GM23338 (cell line): ENCODE results near the gene PLS3. TPM values are rescaled to one million over a fixed set of nuclear protein-coding genes. Genes with fewer than 3 reads are reported as not detected.

Experiments
- ATAC-seq: fragments of 200-7000 bp; cut with Tn5 transposase; 3 replicates; pipeline ENCODE4 v1.9.1; 2020
- DNase-seq: peaks from one replicate; pipeline ENCODE4 v3.0.0-alpha.2; 2015; ENCODE audit warnings: low spot score
- H2AFZ ChIP-seq: fragments of 200-600 bp; sonication (generic); 2 replicates; pipeline ENCODE4 v1.8.0; 2016; ENCODE audit warnings: antibody characterized with exemption, mild to moderate bottlenecking, moderate library complexity
- H3F3A ChIP-seq: fragments of 200-600 bp; sonication (generic); replicated peaks from 2 replicates; pipeline ENCODE4 v1.8.0; 2017; ENCODE audit warnings: antibody characterized with exemption, mixed run types, low read depth
- H3K27ac ChIP-seq: fragments of 200-600 bp; sonication (generic); 2 replicates; pipeline ENCODE4 v1.6.1; 2016; ENCODE audit warnings: low read depth
- H3K27me3 ChIP-seq: fragments of 200-600 bp; sonication (generic); 2 replicates; pipeline ENCODE4 v1.8.0; 2016; ENCODE audit warnings: mild to moderate bottlenecking, mixed run types, moderate library complexity; ENCODE audit not compliant: insufficient read depth
- H3K36me3 ChIP-seq: fragments of 200-600 bp; sonication (generic); 2 replicates; pipeline ENCODE4 v1.8.0; 2016; ENCODE audit warnings: mild to moderate bottlenecking; ENCODE audit not compliant: insufficient read depth
- H3K4me1 ChIP-seq: fragments of 200-600 bp; sonication (generic); 2 replicates; pipeline ENCODE4 v1.8.0; 2016; ENCODE audit warnings: mild to moderate bottlenecking, moderate library complexity; ENCODE audit not compliant: insufficient read depth
- H3K4me2 ChIP-seq: fragments of 200-600 bp; sonication (generic); 2 replicates; pipeline ENCODE4 v1.7.1; 2017; ENCODE audit warnings: mixed run types
- H3K4me3 ChIP-seq: fragments of 200-600 bp; sonication (generic); 2 replicates; pipeline ENCODE4 v1.6.1; 2016; ENCODE audit warnings: mixed run types
- H3K79me2 ChIP-seq: fragments of 200-600 bp; sonication (generic); replicated peaks from 2 replicates; pipeline ENCODE4 v1.8.0; 2017; ENCODE audit warnings: mild to moderate bottlenecking; ENCODE audit not compliant: insufficient read depth
- H3K9me2 ChIP-seq: fragments of 200-600 bp; sonication (generic); 2 replicates; pipeline ENCODE4 v1.8.0; 2017; ENCODE audit not compliant: insufficient read depth
- H4K20me1 ChIP-seq: fragments of 200-600 bp; sonication (generic); replicated peaks from 2 replicates; pipeline ENCODE4 v1.8.0; 2017; ENCODE audit warnings: mild to moderate bottlenecking; ENCODE audit not compliant: insufficient read depth
- H3K27ac Mint-ChIP-seq: 2 replicates; pipeline ENCODE4 v1.8.0; 2020; ENCODE audit warnings: inconsistent platforms, mild to moderate bottlenecking, moderate library complexity, mixed read lengths
- H3K27me3 Mint-ChIP-seq: 3 replicates; pipeline ENCODE4 v1.8.0; 2022; ENCODE audit warnings: low read depth, mild to moderate bottlenecking, moderate library complexity, mixed read lengths, inconsistent platforms; ENCODE audit not compliant: insufficient read depth, poor library complexity
- H3K36me3 Mint-ChIP-seq: 3 replicates; pipeline ENCODE4 v1.8.0; 2021; ENCODE audit warnings: low read depth, mild to moderate bottlenecking, inconsistent platforms, moderate library complexity, mixed read lengths
- H3K4me1 Mint-ChIP-seq: 3 replicates; pipeline ENCODE4 v1.8.0; 2020; ENCODE audit warnings: mild to moderate bottlenecking, inconsistent platforms, mixed read lengths
- H3K4me3 Mint-ChIP-seq: 3 replicates; pipeline ENCODE4 v1.8.0; 2021; ENCODE audit warnings: moderate library complexity, mild to moderate bottlenecking, inconsistent platforms, mixed read lengths
- H3K9me3 Mint-ChIP-seq: 3 replicates; pipeline ENCODE4 v1.8.0; 2020; ENCODE audit warnings: moderate library complexity, mild to moderate bottlenecking, inconsistent platforms, mixed read lengths
- CTCF ChIP-seq, 2 experiments: fragments of 200-600 bp in 1 of 2; sonication (generic) in 1 of 2; conservative IDR thresholded peaks; 2 replicates each; pipeline versions ENCODE4 v1.5.1 to v1.6.1; 2016 to 2017; ENCODE audit warnings: antibody characterized with exemption in 2 of 2, low read depth in 2 of 2, mild to moderate bottlenecking in 2 of 2, moderate library complexity in 1 of 2
- ETS1 ChIP-seq: IDR thresholded peaks from 2 replicates; pipeline ENCODE4 v1.6.1; 2016; ENCODE audit warnings: antibody characterized with exemption
- EZH2phosphoT487 ChIP-seq: fragments of 200-600 bp; sonication (generic); IDR thresholded peaks from one replicate; pipeline ENCODE4 v1.8.1; 2018; ENCODE audit warnings: antibody characterized with exemption; ENCODE audit not compliant: unreplicated experiment
- NANOG ChIP-seq: IDR thresholded peaks from 2 replicates; pipeline ENCODE4 v1.6.1; 2016; ENCODE audit warnings: antibody characterized with exemption, borderline replicate concordance
- POLR2AphosphoS5 ChIP-seq: IDR thresholded peaks from 2 replicates; pipeline ENCODE4 v1.6.1; 2016; ENCODE audit warnings: antibody characterized with exemption, low read depth
- REST ChIP-seq: IDR thresholded peaks from one replicate; pipeline ENCODE4 v1.6.1; 2018; ENCODE audit warnings: antibody characterized with exemption; ENCODE audit not compliant: unreplicated experiment
- STAT1 ChIP-seq: IDR thresholded peaks from one replicate; pipeline ENCODE4 v1.6.1; 2016; ENCODE audit warnings: antibody characterized with exemption; ENCODE audit not compliant: unreplicated experiment
- ZNF114 ChIP-seq: fragments of 250-450 bp; sonication (Bioruptor Pico); IDR thresholded peaks from 2 replicates; pipeline ENCODE4 v1.5.0; 2020; ENCODE audit warnings: mild to moderate bottlenecking, moderate library complexity
- ZNF331 ChIP-seq: fragments of 250-450 bp; sonication (Bioruptor Pico); IDR thresholded peaks from 2 replicates; pipeline ENCODE4 v1.5.0; 2020; ENCODE audit warnings: low read depth, mild to moderate bottlenecking, moderate library complexity
- ZNF462 ChIP-seq: fragments of 250-450 bp; sonication (Bioruptor Pico); IDR thresholded peaks from 2 replicates; pipeline ENCODE4 v1.5.0; 2020; ENCODE audit warnings: mild to moderate bottlenecking, moderate library complexity
- polyA plus RNA-seq: library from polyadenylated mRNA; unstranded; fragments of >200 nt; fragmentation: Nextera tagmentation; extraction: Ambion mirVana; gene quantifications from 2 replicates; pipeline ENCODE4 v1.2.1, GENCODE V29; 2016
- total RNA-seq: library from RNA; depleted of rRNA; stranded (reverse); fragments of >200 nt; shearing (Covaris generic); gene quantifications from 2 replicates; pipeline ENCODE4 v1.2.3, GENCODE V29; 2014

Gene PLS3
- total and polyA plus RNA-seq, 2 experiments from 2014 or later = 81.6 to 128 TPM

GRCh38 chrX:115518113-115518512 lies 42.9 kb upstream of the PLS3 start (continued):
- no peak for TF ChIP-seq ZNF462 (CRISPR knock-in tag)

GRCh38 chrX:115521741-115522140 lies 39.2 kb upstream of the PLS3 start:
- H3F3A ChIP-seq = no peaks in the 10 kb centered on the region
- no peaks in the 10 kb centered on the region for H3K9me2 ChIP-seq
- no peaks in the 10 kb centered on the region for H3K4me1 Mint-ChIP-seq
- H2AFZ ChIP-seq = no peak overlapping the region
- H3K4me3 ChIP-seq = no peak overlapping the region
- no peaks in the 10 kb centered on the region for H3K27me3 Mint-ChIP-seq
- H3K36me3 ChIP-seq = no peaks in the 10 kb centered on the region
- H3K9me3 Mint-ChIP-seq = no peaks in the 10 kb centered on the region
- H3K4me3 Mint-ChIP-seq = no peak overlapping the region
- no peak overlapping the region for H3K4me2 ChIP-seq
- no peak overlapping the region for H3K27ac Mint-ChIP-seq
- H4K20me1 ChIP-seq = no peaks in the 10 kb centered on the region
- ATAC-seq (no peak), DNase-seq (no peak)
- no peak overlapping the region for H3K27ac ChIP-seq
- no peaks in the 10 kb centered on the region for H3K36me3 Mint-ChIP-seq
- no peaks in the 10 kb centered on the region for H3K27me3 ChIP-seq
- H3K79me2 ChIP-seq = no peaks in the 10 kb centered on the region
- H3K4me1 ChIP-seq = no peaks in the 10 kb centered on the region
- TF ChIP-seq NANOG (no peak), ZNF331 (no peak), REST (no peak), ZNF114 (CRISPR knock-in tag) (no peak), STAT1 (no peak), ETS1 (no peak), EZH2phosphoT487 (no peak), POLR2AphosphoS5 (no peak), CTCF (conservative IDR thresholded peaks at IDR 0.05; ENCODE audit: low read depth in 2 of 2) (no peak)
